Right ventricle myocardium superior (tissue), 1 donor: Measurements from ENCODE around the gene GNG7. TPM values are rescaled to one million over a fixed set of nuclear protein-coding genes. Genes with fewer than 3 reads are reported as not detected.
A peak's percentile ranks its signal among the peaks of the same experiment; 100 is the strongest.
"Not testable (repeated sequence)": the region's sequence is repeated elsewhere in the genome, so short reads cannot be mapped to it uniquely, and the experiment has no call there.

ENCODE experiments used
- ATAC-seq: fragments of 200-7000 bp; cut with Tn5 transposase; one replicate; pipeline ENCODE4 v1.9.1; 2020; ENCODE audit warnings: mild to moderate bottlenecking; ENCODE audit not compliant: poor library complexity
- DNase-seq: peaks from one replicate; pipeline ENCODE4 v3.0.0-alpha.2; 2020
- intact Hi-C: fragments of 100-400 bp; cut with DNase I; formaldehyde crosslinking; loops from one replicate; pipeline ENCODE4 v1.11.2; 2022
- total RNA-seq: library from RNA; stranded (reverse); fragmentation: NEBNext Ultra II Directional; extraction: Animal tissue kit (Norgen Biotek cat#: 25700); gene quantifications from one replicate; pipeline ENCODE4 v1.2.1, GENCODE V29; 2021
- donor health status: DM: no; HTN: yes; CAD: no; lungs with severe emphysema.

Gene GNG7
- total RNA-seq, 1 donor from 2014 or later, result 35.2 TPM

DNA sequence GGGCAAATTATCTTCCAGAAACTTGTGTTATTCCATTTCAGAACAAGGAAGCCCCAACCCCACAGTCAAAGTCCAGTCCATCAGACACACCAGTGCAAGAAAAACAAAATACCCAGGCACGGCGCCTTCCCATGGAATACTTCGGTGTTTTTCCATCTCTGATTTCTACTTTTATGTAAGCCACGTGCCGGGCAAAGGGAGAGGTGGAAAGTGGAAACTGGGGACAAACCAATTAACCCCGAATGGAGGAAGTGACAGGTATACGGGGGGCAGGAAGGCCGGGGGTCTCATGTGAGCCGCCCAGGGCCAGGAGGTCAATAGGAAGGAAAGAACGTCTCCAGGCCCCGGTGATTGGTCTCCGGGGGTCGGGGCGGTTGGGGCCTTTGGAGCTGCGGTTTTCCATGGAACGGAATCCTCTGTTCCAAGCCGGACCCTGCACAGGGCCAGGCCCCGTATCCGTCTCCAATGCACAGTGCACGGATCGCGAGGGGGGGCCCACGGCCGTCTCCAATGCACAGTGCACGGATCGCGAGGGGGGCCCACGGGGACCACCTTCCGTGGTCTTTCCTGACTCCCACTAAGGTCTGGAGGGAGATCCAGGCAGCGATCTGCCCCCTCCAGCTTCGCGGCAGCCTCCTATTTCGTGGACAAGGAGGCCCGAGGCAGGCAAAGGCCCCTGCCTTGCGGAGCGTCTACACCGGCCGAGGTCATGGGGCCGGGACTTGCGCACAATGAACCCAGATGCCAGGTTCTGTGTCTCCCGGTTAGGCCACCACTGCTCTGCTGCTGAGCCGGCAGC is 146.9 kb downstream of the GNG7 start:
- intact Hi-C loops, result no loop called here
- DNase-seq, result peak; percentile 37
- no peak for ATAC-seq

- ATAC-seq (no peak), DNase-seq (peak; percentile 33)
- intact Hi-C loops, result no loop called here
These were observed 147.6 kb downstream of the GNG7 start for GRCh38 chr19:2554856-2555255.

GRCh38 chr19:2553510-2553909 is 149.0 kb downstream of the GNG7 start:
- DNase-seq (no peak), ATAC-seq (no peak)
- intact Hi-C loops, result no loop called here

DNA sequence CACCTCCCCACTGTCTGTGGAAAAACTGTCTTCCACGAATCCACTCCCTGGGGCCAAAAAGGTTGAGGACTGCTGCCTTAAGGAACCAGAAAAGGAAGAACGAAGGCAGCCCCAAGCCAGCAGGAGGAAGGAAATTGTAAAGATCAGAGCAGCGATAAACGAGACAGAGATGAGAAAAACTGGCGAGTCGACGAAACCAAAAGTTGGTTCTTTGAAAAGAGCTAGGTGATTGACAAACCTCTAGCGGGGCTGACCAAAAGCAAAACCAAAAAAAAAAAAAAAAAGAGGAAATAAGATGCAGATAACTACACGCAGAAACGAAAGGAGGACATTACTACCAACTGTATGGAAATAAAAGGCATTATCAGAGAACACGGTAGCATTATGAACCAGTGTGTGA is 149.6 kb downstream of the GNG7 start:
- intact Hi-C loops, result no loop called here
- peak; percentile 7 for ATAC-seq
- peak; percentile 29 for DNase-seq

DNA sequence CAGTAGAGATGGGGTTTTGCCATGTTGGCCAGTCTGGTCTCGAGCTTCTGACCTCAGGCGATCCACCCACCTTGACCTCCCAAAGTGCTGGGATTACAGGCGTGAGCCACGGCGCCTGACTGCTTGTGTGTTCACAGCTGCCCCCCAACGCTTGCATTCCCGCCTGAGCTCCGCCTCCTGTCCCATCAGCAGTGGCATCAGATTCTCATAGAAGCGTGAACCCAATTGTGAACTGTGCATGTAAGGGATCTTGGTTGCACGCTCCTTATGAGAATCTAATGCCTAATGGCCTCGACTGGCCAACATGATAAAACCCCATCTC is 150.7 kb downstream of the GNG7 start:
- intact Hi-C loops, result no loop called here
- no peak for ATAC-seq
- DNase-seq, result peak; percentile 36

GRCh38 chr19:2551172-2551863 is 151.2 kb downstream of the GNG7 start:
- ATAC-seq (no peak), DNase-seq (peak; percentile 17)
- intact Hi-C loops, result no loop called here

- intact Hi-C loops, result no loop called here
- peak; percentile 67 for DNase-seq
These were observed 151.9 kb downstream of the GNG7 start for GRCh38 chr19:2550431-2551171.

DNA sequence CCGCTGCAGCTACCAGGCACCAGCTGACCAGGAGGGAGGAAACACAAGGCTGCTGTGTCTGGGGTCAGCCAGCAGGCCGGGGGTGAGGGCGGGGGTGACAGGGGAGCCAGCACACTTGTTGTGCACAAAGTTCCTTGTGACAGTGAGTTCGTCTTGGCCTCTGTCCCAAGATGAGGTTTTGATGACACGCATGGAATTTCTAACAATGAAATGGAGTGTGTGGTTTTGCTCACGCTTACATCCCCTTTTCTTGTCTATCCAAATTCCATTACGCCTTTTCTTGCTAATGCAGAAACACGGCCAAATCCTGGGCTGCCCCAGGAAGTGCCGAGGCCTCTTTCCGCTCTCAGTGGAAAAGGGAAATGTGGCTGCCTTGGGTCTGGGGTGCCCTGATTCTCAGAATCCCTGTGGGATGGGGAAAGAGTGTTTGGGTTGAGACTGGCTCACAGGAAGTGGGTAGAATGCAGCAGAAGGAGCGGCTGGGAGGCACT is 152.7 kb downstream of the GNG7 start:
- intact Hi-C loops, result no loop called here

More at GRCh38 chr19:2550431-2551171, 151.9 kb downstream of the GNG7 start:
- no peak for ATAC-seq

DNA sequence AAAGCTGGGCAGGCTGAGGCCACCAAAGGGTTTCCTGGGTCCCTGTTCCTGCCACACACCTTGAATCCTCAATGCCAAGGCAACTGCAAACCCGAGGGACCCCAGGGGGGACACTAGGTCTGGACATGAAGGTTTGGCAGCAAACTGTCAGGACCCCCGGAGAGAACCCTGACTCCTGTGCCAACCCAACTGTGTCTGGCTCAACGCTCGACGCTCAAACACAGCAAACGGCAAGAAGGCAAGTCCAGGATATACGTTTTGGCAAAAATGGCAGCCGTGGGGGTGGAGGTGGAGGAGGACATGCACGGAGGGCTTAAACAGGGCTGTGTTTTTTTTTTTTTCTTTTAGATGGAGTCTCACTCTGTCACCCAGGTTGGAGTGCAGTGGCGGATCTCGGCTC is 153.5 kb downstream of the GNG7 start:
- DNase-seq (peak; percentile 20), ATAC-seq (no peak)
- intact Hi-C loops, result no loop called here

More for the DNA sequence above, 152.7 kb downstream of the GNG7 start:
- ATAC-seq (peak; percentile 38), DNase-seq (peak; percentile 86)

- intact Hi-C loops, result no loop called here
- DNase-seq, result peak; percentile 19
- ATAC-seq, result no peak
These were observed 154.8 kb downstream of the GNG7 start for GRCh38 chr19:2547721-2548120.

GRCh38 chr19:2547033-2547680 is 155.3 kb downstream of the GNG7 start:
- intact Hi-C loops, result no loop called here
- no peak for ATAC-seq
- peak; percentile 34 for DNase-seq

DNA sequence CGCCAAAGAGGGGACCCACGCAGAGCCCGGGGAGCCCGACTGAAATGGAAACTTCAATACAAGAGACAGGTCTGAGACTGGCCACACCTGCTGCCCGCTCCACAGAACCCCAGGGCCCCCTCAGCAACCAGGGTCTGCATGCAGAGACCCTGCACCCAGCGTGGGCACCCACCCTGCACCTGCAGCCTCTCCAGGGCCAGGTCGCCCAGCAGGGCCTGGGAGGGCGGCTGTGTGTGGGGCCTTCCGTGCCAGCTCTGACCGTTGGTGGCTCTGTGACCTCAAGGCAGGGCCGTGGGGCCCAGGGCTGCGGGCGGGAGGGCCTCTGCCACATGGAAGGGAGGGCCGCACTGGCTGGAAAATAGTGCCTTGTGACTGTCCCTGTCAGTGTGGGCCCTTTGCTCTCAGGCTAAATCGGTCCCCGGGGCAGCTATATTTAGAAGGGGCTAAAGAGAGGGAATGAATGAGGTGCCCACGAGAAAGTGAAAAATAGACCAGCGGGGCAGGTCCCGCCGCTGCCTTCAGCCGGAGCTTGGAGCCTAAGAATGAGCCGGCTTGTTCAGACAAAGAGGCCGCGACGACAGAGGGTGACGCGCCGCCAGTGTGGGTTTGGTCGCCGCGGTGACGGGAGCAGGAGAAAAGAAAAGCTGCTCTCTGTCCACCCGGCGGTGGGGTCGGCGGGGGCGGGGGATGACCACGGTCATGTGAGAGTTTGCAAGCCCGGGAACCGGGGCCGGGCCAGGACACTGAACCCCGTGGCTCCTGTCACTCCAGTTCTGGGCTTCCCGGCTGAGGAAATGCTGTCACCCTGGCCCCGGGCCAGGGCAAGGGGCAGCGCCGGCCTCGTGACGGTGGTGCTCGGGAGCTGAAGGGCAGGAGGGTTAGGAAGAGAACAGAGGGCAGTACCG is 156.1 kb downstream of the GNG7 start:
- DNase-seq, result peak; percentile 91
- ATAC-seq, result peak; percentile 70
- intact Hi-C loops, result no loop called here

GRCh38 chr19:2545416-2546127 is 156.9 kb downstream of the GNG7 start:
- intact Hi-C loops, ATAC-seq, DNase-seq: not testable (repeated sequence)

- ATAC-seq (no peak), DNase-seq (peak; percentile 42)
- intact Hi-C loops, result loop anchor here (5.0 kb wide), 3 partner anchors 33 to 67 kb away; partner anchors contain the start of gene GADD45B
These were observed 157.7 kb downstream of the GNG7 start for GRCh38 chr19:2544576-2545415.

DNA sequence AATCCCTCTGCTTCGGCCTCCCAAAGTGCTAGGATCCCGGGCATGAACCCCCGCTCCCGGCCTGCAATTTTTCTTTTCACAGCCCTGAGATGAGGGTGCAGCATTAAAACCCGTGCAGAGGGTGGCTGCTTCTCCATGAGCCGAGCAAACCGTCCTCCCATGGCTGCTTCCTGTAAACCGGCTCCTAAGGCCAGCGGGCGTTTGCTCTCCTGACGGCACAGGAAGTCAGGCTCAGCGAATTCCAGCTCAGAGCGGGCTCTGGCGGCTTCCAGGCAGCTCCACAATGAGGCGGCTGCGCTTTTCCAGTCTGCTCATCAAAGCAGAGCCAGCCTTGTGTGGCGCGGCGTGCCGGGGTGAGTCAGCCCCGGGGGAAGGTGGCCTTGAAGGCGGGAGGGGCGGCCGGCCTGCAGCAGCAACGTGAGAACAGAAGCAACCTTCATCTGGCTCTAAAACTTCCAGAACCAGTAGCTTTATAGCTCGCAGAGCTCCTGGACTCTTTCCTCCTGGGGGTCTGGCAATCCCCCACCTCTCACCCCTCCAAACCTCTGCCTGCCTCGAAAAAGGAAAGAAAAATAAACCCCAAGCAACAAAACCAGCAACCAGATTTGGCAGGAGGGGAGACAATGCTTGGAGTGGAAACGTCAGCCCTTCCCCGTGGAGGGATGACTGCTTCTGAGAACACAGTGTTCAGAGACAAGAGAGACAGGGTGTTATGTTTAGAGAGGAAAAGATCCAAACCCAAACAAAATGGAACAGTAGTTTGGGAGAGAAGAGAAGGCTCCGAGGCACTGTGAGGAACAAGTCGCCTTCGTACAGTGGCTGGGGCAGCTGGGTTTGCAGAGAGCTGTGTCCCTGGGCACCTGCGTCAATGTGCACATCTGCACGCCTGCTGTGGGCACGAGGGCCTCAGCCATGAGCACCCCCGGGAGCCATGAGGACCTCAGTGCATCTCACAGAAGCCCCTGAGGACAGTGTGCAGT is 158.7 kb downstream of the GNG7 start:
- peak; percentile 96 for DNase-seq
- intact Hi-C loops, result loop anchor here (5.0 kb wide), 3 partner anchors 34 to 66 kb away; partner anchors contain the start of gene GADD45B
- peak; percentile 75 for ATAC-seq
